ENCODE results near the gene CLEC16A. TPM values are rescaled to one million over a fixed set of nuclear protein-coding genes. Genes with fewer than 3 reads are reported as not detected.

Gene CLEC16A
- total and polyA plus RNA-seq, 9 of the 15 experiments (the other 6 are each of a cell fraction or from before 2014, with no cell fraction given): 1.00 to 22.3 (median 10.0) TPM

GRCh38 chr16:11050944-11051343, 106.6 kb downstream of the CLEC16A start (continued):
- TF ChIP-seq ESRRB (CRISPR knock-in tag; IDR thresholded peaks at IDR 0.05; ENCODE audit: borderline replicate concordance) (no peak), POLR2B (IDR thresholded peaks at IDR 0.05; ENCODE audit: low read depth, partially characterized antibody) (no peak), CXXC5 (CRISPR knock-in tag; IDR thresholded peaks at IDR 0.05) (no peak)

- in situ Hi-C loops (cut with MboI): no loop called here
- no peak overlapping the region for H3K27ac ChIP-seq (ENCODE audit: extremely low read depth, low read depth, low read length)
- H3K4me1 ChIP-seq (replicated peaks in 1 of 2; ENCODE audit: control insufficient read depth in 2 of 2, insufficient read depth in 2 of 2, low read length in 2 of 2): peaks cover 8 to 17% of the 10 kb centered on the region in 2 experiments
- intact Hi-C loops (cut with micrococcal nuclease): no loop called here
- no TSS peak for BruUV-seq (replicated peaks)
- POLR2A ChIA-PET: interaction anchor here (0.7 to 2.3 kb wide), 3 partner anchors 10 to 265 kb away, joined by 4 to 8 read pairs (median 5); partner anchors contain the start of gene SOCS1
- ATAC-seq: no peak
- no peaks in the 10 kb centered on the region for H3K9me3 ChIP-seq (replicated peaks; ENCODE audit: control insufficient read depth, insufficient read depth, low read depth, low read length)
- H3K79me2 ChIP-seq (ENCODE audit: control insufficient read depth, insufficient read depth, low read length): no peaks in the 10 kb centered on the region
- H4K20me1 ChIP-seq (replicated peaks; ENCODE audit: control insufficient read depth, insufficient read depth, low read length): peaks cover 11% of the 10 kb centered on the region; the same call in 1 of the 2 replicates
- H2AFZ ChIP-seq (ENCODE audit: low read depth, low read length): no peak overlapping the region
- no peak overlapping the region for H3K9ac ChIP-seq (ENCODE audit: insufficient read depth in 1 of 2, low read depth in 2 of 2, low read length in 2 of 2)
- H3K9me1 ChIP-seq (ENCODE audit: control insufficient read depth, insufficient read depth, low read length): no peaks in the 10 kb centered on the region
- CTCF ChIA-PET (ENCODE audit: low intra/inter-chr PET ratio): no interaction called here
- H3K27me3 ChIP-seq (ENCODE audit: control insufficient read depth in 2 of 2, insufficient read depth in 2 of 2, low read length in 2 of 2): no peaks in the 10 kb centered on the region
- DNase-seq (ENCODE audit: extremely low read depth in 1 of 4, low spot score in 3 of 4): no peak
- 94% methylated on average over 11 of the region's 11 CpGs for WGBS (ENCODE audit: insufficient coverage, low coverage, missing lambda C conversion rate)
- H3K4me2 ChIP-seq (ENCODE audit: insufficient read depth, low read length): no peak overlapping the region
- H3K4me3 ChIP-seq: no peak overlapping the region
- no peak for FAIRE-seq
- peaks cover 22% of the 10 kb centered on the region; the same call in 2 of the 3 replicates for H3K36me3 ChIP-seq (ENCODE audit: control insufficient read depth, insufficient read depth, low read length)
- no peak for TF ChIP-seq NR2F6 (CRISPR knock-in tag; IDR thresholded peaks at IDR 0.05)
- no peak for TF ChIP-seq JUND (IDR thresholded peaks at IDR 0.05; ENCODE audit: borderline replicate concordance, low read depth, low read length)
- TF ChIP-seq JUND (tag; IDR thresholded peaks at IDR 0.05; ENCODE audit: borderline replicate concordance, low read depth, low read length): no peak
- TF ChIP-seq ZBTB5 (IDR thresholded peaks at IDR 0.05): no peak
- TF ChIP-seq CBFA2T2 (conservative IDR thresholded peaks at IDR 0.05): no peak
- no peak for TF ChIP-seq THAP12 (CRISPR knock-in tag; IDR thresholded peaks at IDR 0.05)
- no peak for TF ChIP-seq AFF4 (CRISPR knock-in tag; IDR thresholded peaks at IDR 0.05)
- no peak for TF ChIP-seq CBX1 (IDR thresholded peaks at IDR 0.05; ENCODE audit: low read depth)
- TF ChIP-seq MAX (CRISPR knock-in tag; IDR thresholded peaks at IDR 0.05): no peak
- no peak for TF ChIP-seq ZFP1 (CRISPR knock-in tag; IDR thresholded peaks at IDR 0.05)
Observed at GRCh38 chr16:11051430-11051829, 107.1 kb downstream of the CLEC16A start.

Data from K562 (cell line).